GM12878 (cell line): ENCODE measurements around the gene TRIM28. TPM values are rescaled to one million over a fixed set of nuclear protein-coding genes. Genes with fewer than 3 reads are reported as not detected.

ENCODE experiments used
- GABPA ChIP-seq: IDR thresholded peaks from 2 replicates; pipeline ENCODE4 v1.6.1; 2014; ENCODE audit warnings: antibody characterized with exemption, low read depth, mild to moderate bottlenecking, inconsistent platforms
- GATAD2B ChIP-seq: fragments of 450-650 bp; conservative IDR thresholded peaks from 2 replicates; pipeline ENCODE4 v1.6.1; 2017; ENCODE audit warnings: low read depth, mild to moderate bottlenecking, moderate library complexity
- PBX3 ChIP-seq: IDR thresholded peaks from 2 replicates; pipeline ENCODE4 v1.6.1; 2011; ENCODE audit warnings: mild to moderate bottlenecking, low read depth, low read length, moderate library complexity; ENCODE audit not compliant: insufficient replicate concordance
- RFX5 ChIP-seq: IDR thresholded peaks from 2 replicates; pipeline ENCODE4 v1.6.1; 2011; ENCODE audit warnings: low read depth, low read length, improper control_type of control experiment
- SKIL ChIP-seq: fragments of 450-650 bp; IDR thresholded peaks from 2 replicates; pipeline ENCODE4 v1.6.1; 2017; ENCODE audit warnings: mild to moderate bottlenecking, low read depth, inconsistent platforms; ENCODE audit not compliant: poor library complexity, severe bottlenecking
- SREBF2 ChIP-seq: IDR thresholded peaks from 2 replicates; pipeline ENCODE4 v1.6.1; 2012; ENCODE audit warnings: mild to moderate bottlenecking, low read length
- SRF ChIP-seq, 2 experiments: IDR thresholded peaks; 2 replicates each; pipeline ENCODE4 v1.6.1; 2011; ENCODE audit warnings: low read depth in 2 of 2, low read length in 2 of 2, mild to moderate bottlenecking in 1 of 2, moderate library complexity in 1 of 2
- ZBTB33 ChIP-seq: fragments of 450-650 bp; IDR thresholded peaks from 2 replicates; pipeline ENCODE4 v1.6.1; 2017; ENCODE audit warnings: mild to moderate bottlenecking
- ZNF592 ChIP-seq: fragments of 450-650 bp; IDR thresholded peaks from 2 replicates; pipeline ENCODE4 v1.6.1; 2017; ENCODE audit warnings: mild to moderate bottlenecking, moderate library complexity
- polyA plus RNA-seq, 11 experiments: library from polyadenylated mRNA; depleted of rRNA in 4 of 11; unstranded in 6 of 11; stranded (reverse) in 5 of 11; fragments of >200 nt; fragmentation: Nextera tagmentation in 4 of 11; fragmentation: Illumina TruSeq in 1 of 11; extraction: Ambion mirVana in 4 of 11; extraction: Trizol in 1 of 11; gene quantifications; 1 replicate in 1 of 11; 2 replicates in 10 of 11; pipeline versions ENCODE4 v1.2.1 to v1.2.3, GENCODE V29; 2011 to 2016; ENCODE audit warnings: inconsistent platforms in 2 of 11, missing spikeins in 2 of 11, low read depth in 1 of 11
- total RNA-seq, 4 experiments: library from RNA; depleted of rRNA in 3 of 4; stranded (reverse); fragments of >200 nt in 3 of 4; fragmentation: Illumina TruSeq in 1 of 4; extraction: Trizol in 1 of 4; gene quantifications; 2 replicates each; pipeline versions ENCODE4 v1.2.1 to v1.2.3, GENCODE V29; 2013 to 2021

TRIM28 gene
- total and polyA plus RNA-seq, 10 of the 15 experiments (the other 5 are each of a cell fraction or from before 2014, with no cell fraction given) = 5.0 to 650 (median 296) TPM

GRCh38 chr19:58572818-58573657 is 29.2 kb downstream of the TRIM28 start, which contains the start of gene MZF1 (continued):
- TF ChIP-seq ZBTB33 = no peak
- peak; percentile 83 for TF ChIP-seq GABPA
- TF ChIP-seq PBX3 = peak; percentile 97
- no peak for TF ChIP-seq ZNF592
- TF ChIP-seq SKIL = no peak
- peak; percentile 53 for TF ChIP-seq RFX5
- TF ChIP-seq SREBF2 = no peak
- TF ChIP-seq GATAD2B = no peak; the same call in 1 of the 2 replicates
- peak; percentile 9 to 66; a peak in 2 of 4 replicates for TF ChIP-seq SRF (IDR thresholded peaks at IDR 0.05; ENCODE audit: low read depth in 2 of 2, low read length in 2 of 2)
- TF ChIP-seq, all 136 proteins: peak for 69
